Fibroblast of pulmonary artery (primary cell): ENCODE measurements around the gene GLIPR2.
"Not testable (repeated sequence)": the region's sequence is repeated elsewhere in the genome, so short reads cannot be mapped to it uniquely, and the experiment has no call there.

Source experiments
- DNase-seq: peaks from one replicate; pipeline ENCODE4 v3.0.0-alpha.2; 2010; ENCODE audit warnings: low read depth
- H3K4me3 ChIP-seq: replicated peaks from 2 replicates; pipeline ENCODE4 v1.5.1; 2011; ENCODE audit warnings: low read depth, mild to moderate bottlenecking, control low read depth, low read length, moderate library complexity
- TF ChIP-seq, protein P1 (sequence below): IDR thresholded peaks from 2 replicates; pipeline ENCODE4 v1.5.1; 2011; ENCODE audit warnings: mild to moderate bottlenecking, control low read depth, low read length, inconsistent platforms; ENCODE audit errors: missing control alignments

GLIPR2 gene

DNA sequence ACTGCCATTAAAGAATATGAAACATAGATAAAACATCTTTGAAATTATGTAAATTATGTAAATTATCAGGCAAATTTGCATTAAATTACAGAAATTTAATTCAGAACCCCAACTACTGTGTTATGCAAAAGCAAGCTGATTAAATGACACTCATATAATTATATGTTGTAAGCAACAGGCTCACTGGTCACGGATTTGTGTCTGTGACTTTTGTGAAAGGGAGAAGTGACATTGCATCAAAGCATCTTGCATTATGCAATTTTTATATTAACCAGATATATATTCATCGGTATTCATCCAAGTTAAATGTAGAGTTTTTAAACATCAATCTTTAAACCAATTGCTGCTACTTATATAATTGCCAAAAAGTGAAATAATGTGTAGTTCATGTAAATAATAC, 13.0 kb upstream of the GLIPR2 start:
- no peak overlapping the region for H3K4me3 ChIP-seq
- DNase-seq, result no peak
- TF ChIP-seq, protein P1, sequence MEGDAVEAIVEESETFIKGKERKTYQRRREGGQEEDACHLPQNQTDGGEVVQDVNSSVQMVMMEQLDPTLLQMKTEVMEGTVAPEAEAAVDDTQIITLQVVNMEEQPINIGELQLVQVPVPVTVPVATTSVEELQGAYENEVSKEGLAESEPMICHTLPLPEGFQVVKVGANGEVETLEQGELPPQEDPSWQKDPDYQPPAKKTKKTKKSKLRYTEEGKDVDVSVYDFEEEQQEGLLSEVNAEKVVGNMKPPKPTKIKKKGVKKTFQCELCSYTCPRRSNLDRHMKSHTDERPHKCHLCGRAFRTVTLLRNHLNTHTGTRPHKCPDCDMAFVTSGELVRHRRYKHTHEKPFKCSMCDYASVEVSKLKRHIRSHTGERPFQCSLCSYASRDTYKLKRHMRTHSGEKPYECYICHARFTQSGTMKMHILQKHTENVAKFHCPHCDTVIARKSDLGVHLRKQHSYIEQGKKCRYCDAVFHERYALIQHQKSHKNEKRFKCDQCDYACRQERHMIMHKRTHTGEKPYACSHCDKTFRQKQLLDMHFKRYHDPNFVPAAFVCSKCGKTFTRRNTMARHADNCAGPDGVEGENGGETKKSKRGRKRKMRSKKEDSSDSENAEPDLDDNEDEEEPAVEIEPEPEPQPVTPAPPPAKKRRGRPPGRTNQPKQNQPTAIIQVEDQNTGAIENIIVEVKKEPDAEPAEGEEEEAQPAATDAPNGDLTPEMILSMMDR, result no peak

- DNase-seq, result no peak
- TF ChIP-seq, protein P1, result no peak
- H3K4me3 ChIP-seq, result no peak overlapping the region
Measured at GRCh38 chr9:36125062-36125855, 11.3 kb upstream of the GLIPR2 start.

GRCh38 chr9:36126016-36126730, 10.4 kb upstream of the GLIPR2 start:
- TF ChIP-seq, protein P1, result no peak
- DNase-seq, result no peak
- no peak overlapping the region for H3K4me3 ChIP-seq

GRCh38 chr9:36127652-36128244, 8.8 kb upstream of the GLIPR2 start:
- no peak for DNase-seq
- TF ChIP-seq, protein P1, result no peak
- no peak overlapping the region for H3K4me3 ChIP-seq

DNA sequence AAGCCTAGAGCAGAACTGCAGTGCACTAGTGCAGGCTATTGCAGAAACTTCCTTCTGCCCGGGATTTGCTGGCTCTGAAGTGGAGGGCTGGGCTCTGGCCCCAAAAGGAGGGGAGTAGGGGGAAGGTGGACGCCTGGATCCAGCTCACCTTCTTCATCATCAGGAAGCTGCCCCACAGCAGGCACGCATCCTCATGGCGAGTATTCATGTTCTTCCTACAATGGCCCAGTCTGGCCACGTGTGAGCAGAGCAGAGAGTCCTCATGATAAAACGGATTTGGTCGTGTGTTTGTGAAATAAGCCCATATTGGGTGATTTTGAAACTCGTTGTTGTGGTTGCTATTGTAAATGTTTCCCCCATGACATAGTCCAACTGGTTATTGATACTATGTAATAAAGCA, 8.2 kb upstream of the GLIPR2 start:
- TF ChIP-seq, protein P1, result no peak
- no peak for DNase-seq
- H3K4me3 ChIP-seq, result no peak overlapping the region

DNA sequence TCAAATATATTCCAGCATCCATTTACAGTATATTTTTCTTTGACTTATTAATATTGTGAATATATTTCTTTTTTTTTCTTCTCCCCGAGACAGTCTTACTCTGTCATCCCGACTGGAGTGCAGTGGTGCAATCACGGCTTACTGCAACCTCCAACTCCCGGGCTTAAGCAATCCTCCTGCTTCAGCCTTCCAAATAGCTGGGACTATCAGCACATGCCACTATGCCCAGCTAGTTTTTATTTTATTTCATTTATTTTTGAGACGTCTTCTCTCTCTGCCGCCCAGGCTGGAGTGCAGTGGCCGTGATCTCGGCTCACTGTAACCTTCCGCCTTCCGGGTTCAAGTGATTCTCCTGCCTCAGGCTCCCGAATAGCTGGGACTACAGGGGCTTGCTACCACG, 7.4 kb upstream of the GLIPR2 start:
- TF ChIP-seq, protein P1, result no peak
- DNase-seq, result no peak
- H3K4me3 ChIP-seq, result no peak overlapping the region

DNA sequence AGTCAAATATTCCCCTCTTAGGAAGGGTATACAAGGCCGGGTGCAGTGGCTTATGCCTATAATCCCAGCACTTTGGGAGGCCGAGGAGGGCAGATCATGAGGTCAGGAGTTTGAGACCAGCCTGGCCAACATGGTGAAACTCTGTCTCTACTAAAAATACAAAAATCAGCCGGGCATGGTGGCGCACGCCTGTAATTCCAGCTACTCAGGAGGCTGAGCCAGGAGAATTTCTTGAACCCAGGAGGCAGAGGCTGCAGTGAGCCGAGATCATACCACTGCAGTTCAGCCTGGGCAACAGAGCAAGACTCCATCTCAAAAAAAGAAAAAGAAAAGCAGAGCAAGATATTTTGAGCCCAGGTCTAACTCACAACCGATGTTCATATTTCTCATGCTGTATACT, 4.9 kb upstream of the GLIPR2 start:
- DNase-seq, H3K4me3 ChIP-seq: not testable (repeated sequence)
